HT-29 (cell line): ENCODE measurements around the gene KCNN4. TPM values are rescaled to one million over a fixed set of nuclear protein-coding genes. Genes with fewer than 3 reads are reported as not detected.

ENCODE experiments used
- DNase-seq: peaks from one replicate; pipeline ENCODE4 v3.0.0-alpha.2; 2015; ENCODE audit warnings: low spot score
- total RNA-seq: library from RNA; depleted of rRNA; stranded (reverse); fragments of >200 nt; shearing (Covaris generic); gene quantifications from 2 replicates; pipeline ENCODE4 v1.2.3, GENCODE V29; 2014

Gene KCNN4
- total RNA-seq, 1 experiment from 2014 or later = not detected

- no peak for DNase-seq
These were observed 18.8 kb upstream of the KCNN4 start for GRCh38 chr19:43799502-43800142.

DNA sequence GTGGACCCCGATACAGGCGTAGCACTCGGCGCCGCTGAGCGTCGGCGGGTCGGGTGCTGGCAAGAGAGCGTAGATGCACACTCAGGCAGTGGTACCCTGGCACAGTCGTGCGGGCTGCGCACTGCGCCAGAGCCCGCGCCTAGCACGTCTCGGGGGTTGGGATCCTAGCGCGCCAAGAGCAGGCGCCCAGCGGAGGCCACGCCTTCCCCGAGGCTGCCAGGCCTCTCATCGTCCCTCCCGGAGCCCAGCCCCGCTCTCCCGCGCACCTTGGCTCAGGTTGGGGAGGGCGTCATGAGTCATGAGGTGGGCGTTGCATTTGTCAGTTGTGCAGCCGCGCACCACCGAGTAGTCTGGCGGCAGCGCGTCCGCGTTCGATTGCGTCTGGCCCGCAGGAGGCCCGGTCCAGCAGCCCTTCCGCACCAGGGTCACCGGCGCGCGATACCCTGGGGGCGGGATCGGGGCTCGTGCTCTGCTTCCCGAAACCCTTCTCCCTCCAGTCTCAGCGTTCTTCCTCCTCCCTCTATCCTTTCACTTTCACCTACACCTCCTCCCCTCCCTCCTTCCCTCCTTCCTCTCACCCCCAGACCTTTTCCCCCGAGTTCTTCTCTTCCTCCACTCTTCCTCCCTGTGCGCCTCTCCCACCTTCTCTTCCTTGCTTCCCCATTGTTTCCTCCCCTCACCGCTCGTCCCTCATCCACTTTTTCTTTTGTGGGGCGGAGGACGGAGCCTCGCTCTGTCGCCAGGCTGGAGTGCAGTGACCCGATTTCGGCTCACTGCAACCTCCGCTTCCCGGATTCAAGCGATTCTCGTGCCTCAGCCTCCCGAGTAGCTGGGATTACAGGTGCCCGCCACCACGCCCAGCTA, 18.0 kb upstream of the KCNN4 start:
- peak; percentile 51 for DNase-seq

- no peak for DNase-seq
These were observed 17.3 kb upstream of the KCNN4 start for GRCh38 chr19:43798026-43798545.

GRCh38 chr19:43797556-43797955, 16.8 kb upstream of the KCNN4 start:
- no peak for DNase-seq

GRCh38 chr19:43797118-43797517, 16.3 kb upstream of the KCNN4 start:
- no peak for DNase-seq

- no peak for DNase-seq
These were observed 9.8 kb upstream of the KCNN4 start for GRCh38 chr19:43790587-43790986.

DNA sequence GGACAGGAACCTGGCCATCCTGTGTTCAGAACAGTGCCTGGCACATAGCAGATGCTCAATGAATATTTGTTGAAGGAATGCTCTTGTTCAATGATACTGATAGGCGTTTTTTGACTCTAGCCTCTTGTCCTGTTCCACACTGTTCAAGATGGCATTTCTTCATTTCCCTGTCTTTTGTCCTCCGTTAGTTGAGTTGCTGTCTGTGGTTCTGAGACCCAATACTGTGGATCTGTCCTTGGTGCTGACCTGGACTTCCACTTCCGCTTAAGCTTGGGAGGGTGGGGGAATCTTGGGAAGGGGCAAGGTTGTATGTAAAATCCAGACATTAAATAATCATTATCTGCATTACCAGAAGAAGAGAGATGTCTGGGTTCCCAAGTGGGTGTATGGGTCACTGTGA, 8.3 kb upstream of the KCNN4 start:
- DNase-seq = peak; percentile 60

- no peak for DNase-seq
These were observed 5.9 kb upstream of the KCNN4 start for GRCh38 chr19:43786665-43787064.

GRCh38 chr19:43784981-43785808, 4.4 kb upstream of the KCNN4 start:
- peak; percentile 97 for DNase-seq

DNA sequence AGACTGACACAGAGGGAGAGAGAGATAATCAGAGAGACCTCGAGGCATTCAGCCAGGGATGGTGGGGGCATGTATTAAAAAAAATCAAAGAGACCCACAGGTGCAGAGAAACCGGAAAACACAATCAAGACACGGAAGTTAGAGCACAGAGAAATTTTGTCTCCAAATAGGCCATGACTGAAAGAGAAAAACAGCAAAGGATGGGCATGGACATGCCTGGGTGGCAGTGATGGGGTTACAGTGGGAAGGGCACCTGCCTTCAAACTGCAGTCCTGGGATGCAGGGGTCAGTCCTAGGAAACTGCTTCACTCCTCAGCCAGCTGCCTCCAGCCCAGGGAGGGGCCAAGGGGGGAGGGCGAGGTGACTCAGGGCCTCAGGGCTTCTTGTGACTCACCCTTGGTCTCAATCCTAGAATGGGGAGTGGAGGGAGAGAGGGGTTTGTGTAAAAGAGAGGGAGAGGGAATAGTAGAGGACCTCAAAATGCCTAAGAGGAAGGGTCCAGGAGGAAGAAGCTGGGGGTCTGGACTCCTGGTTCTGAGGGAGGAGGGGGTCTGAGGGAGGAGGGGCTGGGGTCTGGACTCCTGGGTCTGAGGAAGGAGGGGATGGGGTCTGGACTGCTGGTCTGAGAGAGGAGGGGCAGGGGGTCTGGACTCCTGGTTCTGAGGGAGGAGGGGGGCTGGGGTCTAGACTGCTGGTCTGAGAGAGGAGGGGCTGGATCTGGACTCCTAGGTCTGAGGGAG, 3.6 kb upstream of the KCNN4 start:
- peak; percentile 57 for DNase-seq

- DNase-seq = no peak
These were observed 2.9 kb upstream of the KCNN4 start for GRCh38 chr19:43783636-43784035.

DNA sequence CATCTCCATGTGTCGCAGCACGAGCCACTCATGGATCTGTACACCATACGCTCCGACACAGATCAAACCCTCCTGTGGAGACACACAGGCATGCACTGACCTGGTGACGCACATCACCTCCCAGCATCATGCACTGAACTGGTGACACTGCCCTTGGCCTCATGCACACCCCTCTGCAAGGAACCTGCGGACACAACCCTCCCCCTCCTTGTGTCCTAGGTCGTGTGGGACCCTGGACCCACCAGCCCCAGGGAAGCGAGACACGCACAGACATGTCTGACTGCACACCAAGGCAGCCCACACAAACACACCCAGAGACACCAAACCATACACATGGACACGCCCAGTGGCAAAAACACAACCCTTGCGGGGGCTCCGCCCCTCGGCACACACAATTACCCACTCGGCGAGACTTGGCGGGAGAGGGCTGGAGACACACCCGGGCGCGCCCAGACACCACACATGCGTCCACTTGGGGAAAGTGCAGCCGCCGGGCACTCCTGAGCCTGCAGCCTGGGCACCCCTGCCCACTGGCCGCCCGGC, 2.0 kb upstream of the KCNN4 start:
- no peak for DNase-seq

GRCh38 chr19:43782311-43782660, 1.5 kb upstream of the KCNN4 start:
- DNase-seq = no peak

DNA sequence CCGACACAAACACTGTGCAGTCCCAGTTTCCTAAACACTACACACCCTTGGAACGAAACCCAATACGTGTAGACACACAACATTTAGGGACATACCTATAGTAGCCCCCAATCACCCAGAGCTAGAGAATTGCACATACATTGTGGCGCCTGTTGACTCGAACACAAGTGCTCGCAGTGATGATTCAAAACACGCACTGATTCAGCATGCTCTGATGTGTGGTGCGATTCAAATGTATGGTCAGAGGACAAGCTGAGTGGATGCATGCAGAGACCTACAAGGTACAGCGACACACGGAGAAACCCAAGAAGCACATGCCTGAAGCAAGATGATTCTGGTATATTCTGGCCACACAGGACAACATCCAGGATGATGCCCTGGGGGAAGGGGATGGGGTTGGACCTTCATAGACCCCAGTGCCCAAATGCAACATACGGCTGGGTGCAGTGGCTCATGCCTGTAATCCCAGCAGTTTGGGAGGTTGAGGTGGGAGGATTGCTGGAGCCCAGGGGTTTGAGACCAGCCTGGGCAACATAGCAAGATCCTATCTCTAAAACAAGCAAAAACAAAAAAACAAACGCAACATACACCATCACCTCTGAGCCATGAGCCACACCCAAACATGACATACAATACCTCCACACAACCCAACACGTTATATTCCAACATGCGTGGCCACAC, 997 bp upstream of the KCNN4 start:
- no peak for DNase-seq

DNA sequence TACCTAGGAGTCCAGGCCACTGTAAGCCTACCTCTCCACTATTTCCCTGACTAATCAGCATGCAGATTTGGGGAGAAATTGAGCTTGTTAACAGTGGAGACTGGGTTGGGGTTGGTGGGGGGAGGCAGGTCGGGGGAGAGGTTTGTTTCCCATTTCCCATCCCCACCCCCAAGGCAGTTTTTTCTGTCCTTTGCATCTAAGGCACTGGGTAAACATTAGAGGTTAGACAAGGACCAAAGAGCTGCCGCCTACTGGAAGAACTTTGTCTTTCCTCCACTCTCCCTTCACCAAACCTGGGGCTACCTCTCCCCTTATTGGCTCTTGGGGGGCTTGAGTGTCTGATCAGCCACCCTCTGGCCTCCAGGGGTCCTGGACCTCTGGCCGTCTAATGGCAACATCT, 953 bp downstream of the KCNN4 start:
- DNase-seq = no peak

DNA sequence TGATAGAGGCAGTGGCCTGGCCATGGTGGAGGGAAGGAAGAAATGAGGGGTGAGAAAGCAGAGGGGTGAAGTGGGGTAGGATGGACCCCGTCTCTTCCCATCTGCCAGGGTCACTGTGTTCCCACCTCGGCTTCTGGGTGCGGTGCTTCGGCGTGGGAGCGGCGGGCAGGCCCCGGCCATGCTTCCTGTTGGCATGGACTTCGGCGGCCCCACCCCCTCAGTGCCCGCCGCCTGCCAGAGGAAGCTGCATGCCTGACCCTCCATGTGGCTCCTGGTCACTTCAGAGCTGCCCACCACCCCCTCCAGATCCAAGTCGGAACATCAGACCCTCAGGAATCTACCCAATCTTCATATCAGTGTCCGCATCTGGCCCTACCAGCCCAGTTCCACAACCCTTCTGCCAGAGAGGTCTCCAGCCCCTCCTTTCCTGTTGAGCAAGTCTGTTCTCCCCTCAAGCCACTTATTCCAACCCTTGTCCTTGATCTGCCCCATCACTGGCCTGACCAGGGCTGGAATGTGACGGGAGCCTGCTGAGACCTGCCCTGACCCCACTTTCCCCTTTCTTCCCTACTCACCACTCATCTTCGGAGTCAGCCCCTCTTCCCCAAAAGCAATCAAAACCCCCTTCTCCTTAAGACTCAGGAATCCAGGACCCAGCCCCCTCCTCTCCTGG, 1.5 kb downstream of the KCNN4 start:
- no peak for DNase-seq

DNA sequence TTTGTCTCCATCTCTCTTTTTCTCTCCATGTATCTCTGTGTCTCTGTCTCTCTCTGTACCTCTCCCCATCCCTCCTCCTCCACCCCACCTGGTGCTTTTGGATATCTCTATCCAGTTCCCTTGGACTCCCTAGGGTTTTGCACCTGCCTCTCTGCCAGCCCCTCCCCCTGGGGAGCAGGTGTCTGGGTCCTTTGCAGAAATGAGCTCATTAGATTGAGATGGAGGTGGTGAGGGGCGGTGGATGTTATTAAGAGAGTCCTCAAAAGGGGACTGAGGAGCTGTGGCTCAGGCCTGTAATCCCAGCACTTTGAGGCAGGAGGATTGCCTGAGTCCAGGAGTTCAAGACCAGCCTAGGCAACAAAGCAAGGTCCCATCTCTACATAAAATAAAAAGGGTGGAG, 2.1 kb downstream of the KCNN4 start:
- DNase-seq = no peak

DNA sequence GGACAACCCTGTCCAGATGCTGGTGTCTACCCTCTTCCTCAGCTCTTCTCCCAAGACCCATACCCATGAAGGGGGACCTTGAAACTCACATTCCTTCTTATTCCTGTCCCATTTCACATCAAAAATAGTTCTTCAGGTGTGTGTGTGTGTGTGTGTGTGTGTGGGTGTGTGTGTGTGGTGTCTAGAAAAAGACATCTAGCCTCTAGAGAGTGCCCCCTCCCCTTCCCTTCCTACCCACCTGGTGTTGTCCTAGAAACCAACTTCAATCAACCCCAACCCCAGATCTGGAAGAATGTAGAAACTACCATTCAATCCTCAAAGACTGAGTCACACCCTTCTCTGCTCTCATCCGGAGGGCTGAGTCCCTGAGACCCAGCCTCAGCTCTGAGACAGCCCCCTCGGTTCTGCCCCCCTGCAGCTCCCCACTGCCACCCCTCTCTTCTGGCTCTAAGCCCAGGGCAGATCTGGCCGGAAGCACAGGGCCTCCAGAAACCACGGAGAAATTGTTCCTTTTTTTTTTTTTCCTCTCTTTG, 3.5 kb downstream of the KCNN4 start:
- DNase-seq = no peak

- no peak for DNase-seq
These were observed 4.5 kb downstream of the KCNN4 start for GRCh38 chr19:43776286-43776685.
